DMS153 (cell line): Measurements from ENCODE around the gene PAQR5.
"Not testable (repeated sequence)": the region's sequence is repeated elsewhere in the genome, so short reads cannot be mapped to it uniquely, and the experiment has no call there.

Experiments
- DNase-seq: peaks from one replicate; lab custom pipeline; 2025; lab: John Stamatoyannopoulos, UW

The PAQR5 gene, protein sequence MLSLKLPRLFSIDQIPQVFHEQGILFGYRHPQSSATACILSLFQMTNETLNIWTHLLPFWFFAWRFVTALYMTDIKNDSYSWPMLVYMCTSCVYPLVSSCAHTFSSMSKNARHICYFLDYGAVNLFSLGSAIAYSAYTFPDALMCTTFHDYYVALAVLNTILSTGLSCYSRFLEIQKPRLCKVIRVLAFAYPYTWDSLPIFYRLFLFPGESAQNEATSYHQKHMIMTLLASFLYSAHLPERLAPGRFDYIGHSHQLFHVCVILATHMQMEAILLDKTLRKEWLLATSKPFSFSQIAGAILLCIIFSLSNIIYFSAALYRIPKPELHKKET

DNA sequence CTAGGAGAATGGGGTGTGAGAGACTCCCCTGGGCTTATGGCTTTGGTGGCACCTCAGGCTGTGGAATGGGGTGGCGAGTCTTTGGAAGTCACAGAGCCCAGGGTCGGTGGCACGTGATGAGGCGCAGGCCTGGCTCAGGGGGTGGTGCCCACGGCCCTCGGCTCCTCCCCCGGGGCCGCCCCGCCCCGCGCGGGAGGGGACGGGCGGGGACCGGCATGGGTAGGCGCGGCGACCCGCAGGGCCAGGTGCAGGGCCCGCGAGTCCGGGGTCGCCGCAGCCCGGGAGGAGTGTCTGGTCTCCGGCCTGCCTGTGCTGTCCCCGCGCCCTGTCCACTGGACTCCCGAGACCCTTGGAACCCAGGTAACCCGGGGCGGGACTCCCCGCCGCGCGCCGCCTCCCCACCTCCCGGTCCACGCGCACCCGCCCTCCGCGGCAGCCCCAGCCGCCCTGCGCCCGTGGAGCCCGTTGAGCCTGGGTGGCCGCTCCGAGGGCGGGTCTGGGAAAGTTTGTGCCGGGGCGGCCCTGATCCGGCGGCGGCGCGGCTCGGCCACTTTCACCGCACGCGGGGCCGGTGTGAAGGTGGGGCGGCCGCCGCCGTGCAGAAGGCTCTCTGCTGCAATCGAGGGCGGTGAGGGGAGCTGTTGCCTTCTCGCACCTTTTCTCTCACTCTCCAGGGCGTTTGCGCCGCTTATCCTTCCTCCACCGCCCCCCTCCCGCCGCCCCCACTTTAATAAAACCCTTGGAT lies at the start of gene PAQR5:
PAQR5 (plus strand) TSS at position 216 of the 745 bp plus-strand sequence. CDS start 61,169 bp downstream, outside the sequence.
- no peak for DNase-seq

DNA sequence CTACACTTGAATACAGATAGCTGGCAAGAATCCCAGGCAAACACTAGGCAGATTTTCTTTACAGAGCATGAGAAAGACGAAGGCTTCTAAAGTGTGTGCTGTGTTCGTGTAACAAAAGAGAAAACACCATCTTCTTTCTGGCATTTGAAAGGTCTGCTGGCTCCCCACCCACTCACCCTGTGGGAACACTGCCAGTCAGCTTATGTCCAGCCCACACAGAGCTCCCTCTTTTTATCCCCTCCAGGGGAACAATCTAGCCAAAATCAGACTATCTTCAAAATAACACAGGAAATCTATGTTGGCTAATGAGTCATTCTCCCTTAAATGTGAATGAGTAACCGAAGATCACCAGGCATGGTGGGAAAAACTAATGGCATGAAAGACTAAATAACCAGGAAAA lies 45.6 kb upstream of the PAQR5 start:
- DNase-seq = no peak

DNA sequence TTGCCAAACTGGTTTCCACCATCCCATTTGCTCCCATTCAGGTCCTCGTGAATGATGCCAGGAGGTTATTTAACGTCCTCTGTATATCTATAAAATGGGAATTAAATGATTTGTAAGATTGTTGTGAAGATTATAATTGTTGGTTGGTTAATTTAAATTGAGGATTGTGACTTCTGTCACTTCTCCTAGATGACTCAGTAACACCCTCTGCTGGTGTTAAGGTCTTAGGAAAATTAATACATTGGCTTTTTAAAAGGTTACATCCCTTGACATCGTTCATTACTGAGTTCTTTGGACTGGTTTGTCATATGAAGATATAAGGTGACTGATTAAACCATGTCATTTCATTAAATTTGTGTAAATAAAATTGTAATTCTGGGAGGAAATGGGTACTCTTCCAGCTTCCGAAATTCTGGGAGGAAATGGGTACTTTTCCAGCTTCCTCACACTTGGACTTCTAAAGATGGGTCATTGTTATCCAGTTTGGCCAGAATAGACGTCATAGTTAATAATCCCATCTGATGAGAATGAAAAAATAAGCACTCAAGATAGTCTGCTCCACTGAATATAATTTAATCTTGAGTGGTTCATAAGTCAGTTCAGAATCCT lies 33.3 kb upstream of the PAQR5 start:
- DNase-seq = no peak

DNA sequence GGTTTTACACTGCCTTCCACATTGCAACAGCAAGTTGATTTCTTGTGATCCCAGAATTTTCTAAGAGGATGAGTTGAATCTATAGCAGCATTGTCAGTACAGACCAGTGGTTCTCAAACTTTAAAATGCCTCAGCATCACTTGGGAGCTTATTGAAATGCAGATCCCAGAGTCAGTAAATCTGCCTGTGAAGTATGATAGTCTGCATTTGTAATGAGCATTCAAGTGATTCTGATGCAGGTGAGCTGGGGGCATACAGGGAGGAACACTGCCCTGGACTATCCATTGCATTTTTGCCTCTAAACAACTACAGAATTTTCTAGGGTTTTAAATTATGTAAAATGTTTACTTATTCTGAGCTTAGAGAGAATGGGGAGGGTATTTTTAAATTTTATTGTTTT lies 27.5 kb upstream of the PAQR5 start:
- DNase-seq = no peak

DNA sequence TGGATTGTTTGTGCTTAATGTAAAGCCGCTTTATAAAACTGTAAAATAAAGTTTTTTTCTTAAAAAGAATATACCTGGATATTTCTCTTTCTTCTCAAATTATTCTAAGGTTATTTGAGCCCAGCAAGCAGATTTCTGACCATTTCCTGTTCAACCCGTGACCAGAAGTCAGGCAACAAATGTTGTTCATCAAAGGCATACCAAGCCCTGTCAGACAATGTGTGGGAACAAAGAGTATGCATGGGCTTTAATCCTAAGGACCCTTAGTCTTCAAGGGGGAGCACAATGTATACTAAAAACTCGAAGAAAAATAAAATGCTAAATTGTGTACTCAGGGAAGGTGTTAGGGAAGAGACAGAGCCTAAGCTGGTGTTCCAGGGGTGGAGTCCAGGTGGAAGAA lies 26.6 kb upstream of the PAQR5 start:
- DNase-seq = no peak

DNA sequence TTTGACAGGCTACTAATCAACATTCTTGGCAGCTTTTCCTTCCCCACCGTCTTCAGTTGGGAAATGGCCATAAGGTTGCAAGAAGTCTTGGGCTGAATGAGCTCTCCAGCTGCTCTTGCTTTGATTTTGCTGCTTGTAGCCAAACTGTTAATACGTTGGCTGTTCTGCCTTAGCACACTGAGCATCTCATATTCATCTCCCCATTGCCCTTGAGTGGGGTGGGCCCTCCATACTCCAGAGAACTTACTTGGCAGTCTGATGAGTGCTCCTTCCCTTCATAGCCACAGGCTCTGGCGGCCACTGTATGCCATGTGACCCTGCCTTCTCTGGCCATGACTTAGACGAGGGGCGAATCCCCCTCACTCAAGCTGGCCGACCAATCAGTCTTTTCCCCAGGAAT lies 25.8 kb upstream of the PAQR5 start:
- DNase-seq = no peak

DNA sequence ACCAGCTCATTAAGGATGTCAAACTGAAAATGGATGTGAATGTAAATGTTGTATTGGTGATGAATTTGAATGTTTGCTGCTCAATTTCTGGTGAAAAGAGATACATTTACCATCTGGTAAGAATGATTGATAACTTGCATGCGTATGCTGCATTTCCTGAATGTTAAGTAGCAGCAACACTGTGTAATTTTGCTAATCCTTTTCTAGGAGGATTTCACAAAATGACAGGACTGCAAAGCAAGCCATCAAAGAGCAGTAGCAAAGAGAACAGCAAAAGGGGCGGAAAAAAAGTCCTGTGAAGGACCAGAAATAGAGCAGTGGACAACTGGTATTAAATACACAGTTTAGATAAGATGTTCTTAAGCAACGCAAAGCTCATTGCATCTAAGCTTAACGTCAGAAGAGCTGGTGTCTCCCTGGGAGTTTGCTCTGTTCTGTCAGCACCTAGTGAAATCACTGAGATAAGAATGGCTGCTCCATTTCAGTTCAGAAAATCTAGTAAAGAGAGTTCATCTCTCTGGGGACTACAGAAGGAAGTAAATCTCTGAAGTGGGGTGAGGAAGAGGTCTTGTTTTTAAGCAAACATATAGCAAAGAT lies 23.5 kb upstream of the PAQR5 start:
- DNase-seq = no peak

DNA sequence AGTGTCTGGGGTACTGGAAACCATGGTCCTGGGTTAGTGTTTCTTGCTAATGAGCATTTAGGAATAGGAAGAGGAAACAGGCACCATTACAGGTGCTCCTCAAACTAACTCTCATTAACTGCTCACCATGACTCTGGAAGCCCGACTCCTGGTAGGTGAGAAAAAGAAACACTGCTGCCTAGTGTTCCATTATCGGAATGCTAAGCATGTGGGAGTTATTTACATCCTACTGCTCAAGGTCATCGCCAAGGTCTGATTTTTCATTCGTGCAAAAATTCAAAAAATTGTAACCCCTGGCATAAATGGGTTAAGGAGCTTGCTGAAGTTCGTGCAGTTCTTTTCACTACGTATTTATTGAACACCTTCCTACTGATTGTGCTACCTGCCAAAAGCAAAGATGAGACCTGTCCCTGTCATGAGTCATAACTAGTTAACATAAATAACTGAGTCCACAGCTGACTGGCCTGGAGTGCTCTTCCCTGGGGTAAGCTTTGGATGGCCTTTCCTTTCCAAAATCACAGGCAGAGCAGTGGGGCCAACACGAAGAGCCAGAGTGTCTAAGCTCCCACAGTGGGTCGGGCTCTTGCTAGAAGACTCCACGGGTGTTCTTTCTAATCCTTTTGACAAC lies 22.7 kb upstream of the PAQR5 start:
- DNase-seq = no peak

DNA sequence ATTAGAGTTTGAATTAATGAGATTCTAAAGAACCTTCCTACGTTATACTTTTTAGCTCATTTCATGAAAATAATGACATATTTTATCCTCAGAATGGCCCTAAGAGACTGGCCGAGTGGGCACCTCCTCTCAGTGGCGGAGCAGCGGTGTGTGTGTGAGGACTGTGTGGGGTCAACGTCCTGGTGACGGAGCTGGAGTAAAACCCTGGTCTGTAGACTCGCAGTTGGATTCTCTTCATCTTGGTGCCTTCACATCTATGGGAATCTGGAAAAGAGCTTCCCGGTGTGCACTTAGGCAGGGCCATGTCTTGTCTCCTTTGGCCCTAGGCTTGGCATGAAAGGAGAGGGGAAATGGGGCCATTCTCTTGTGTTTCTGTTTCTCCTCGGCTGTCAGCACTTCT lies 21.4 kb upstream of the PAQR5 start:
- no peak for DNase-seq

DNA sequence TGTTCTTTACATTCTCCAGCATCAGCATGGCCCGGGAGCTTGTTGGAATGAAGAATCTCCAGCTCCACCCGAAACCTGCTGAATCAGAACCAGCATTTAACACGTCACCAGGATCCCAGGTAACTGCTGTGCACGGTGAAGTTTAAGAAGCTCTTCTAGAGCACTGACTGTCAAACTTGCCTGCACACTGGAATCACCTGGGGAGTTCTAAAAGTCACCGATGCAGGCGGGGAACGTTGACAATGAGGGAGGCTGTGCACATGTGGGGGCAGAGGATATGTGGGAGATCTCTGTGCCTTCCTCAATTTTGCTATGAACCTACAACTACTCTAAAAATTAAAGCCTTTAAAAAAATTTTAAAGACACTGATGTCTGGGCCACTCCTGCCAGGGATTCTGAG lies 19.1 kb upstream of the PAQR5 start:
- no peak for DNase-seq

DNA sequence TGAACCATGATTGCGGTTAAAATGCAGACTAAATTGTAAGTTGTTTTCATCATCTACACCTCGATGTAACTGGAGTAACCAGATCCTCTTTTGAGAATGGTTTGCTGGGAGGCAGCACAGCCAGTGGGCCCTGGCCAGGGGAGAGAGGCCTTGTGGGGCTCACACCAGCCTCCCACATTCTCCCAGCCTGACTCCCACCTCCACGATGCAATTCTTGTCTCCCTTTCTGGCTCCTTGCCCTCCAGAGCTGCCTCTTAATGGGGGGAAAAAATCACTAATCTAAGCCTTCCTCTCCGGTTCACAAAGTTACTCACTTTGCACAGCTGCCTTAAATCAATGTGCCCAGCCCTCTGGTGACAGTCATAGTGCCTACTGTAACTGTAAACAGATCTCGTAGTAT lies 17.9 kb upstream of the PAQR5 start:
- DNase-seq = no peak

DNA sequence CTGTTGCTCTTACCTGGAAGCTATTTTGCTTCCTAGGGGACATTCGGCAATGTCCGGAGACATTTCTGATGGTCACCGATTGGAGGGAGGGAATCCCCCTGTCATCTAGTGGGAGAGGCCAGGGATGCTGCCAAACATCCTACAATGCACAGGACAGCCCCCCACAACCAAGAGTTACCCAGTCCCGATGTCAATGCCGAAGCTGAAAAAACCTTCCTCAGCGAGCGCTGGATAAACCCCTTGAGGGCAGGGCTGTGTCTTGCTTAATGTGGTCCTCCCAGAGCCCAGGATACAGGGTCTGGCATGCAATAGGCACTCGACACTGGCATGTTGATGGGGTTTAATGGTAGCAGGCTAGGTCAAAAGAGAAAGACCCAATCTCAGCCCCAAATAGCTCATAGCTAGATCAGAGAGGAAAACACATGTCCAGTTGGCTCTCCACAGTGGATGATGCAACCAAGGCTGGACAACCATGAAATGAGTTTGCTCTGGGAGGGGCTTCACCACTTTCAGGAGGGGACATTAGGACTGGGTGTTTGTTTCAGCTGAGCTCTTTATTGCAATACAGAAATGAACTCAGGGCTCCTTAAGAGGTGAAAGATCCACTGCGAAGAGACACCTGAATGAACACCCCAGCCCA lies 16.5 kb upstream of the PAQR5 start:
- DNase-seq = no peak

DNA sequence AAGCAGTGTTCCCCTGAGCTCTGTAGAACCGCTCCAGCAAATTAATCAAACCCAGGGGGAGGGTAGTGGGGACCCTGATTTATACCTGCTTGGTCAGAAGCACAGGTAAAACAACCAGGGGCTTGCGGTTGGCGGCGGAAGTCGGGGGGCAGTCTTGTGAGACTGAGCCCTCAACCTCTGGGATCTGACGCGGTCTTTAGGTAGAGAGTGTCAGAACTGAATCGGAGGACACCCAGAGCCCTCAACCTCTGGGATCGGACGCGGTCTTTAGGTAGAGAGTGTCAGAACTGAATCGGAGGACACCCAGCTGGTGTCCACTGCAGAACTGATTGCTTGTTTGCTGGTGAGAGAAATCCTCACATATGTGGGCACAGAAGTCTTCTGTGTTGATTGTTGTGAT lies 12.9 kb upstream of the PAQR5 start:
- no peak for DNase-seq

DNA sequence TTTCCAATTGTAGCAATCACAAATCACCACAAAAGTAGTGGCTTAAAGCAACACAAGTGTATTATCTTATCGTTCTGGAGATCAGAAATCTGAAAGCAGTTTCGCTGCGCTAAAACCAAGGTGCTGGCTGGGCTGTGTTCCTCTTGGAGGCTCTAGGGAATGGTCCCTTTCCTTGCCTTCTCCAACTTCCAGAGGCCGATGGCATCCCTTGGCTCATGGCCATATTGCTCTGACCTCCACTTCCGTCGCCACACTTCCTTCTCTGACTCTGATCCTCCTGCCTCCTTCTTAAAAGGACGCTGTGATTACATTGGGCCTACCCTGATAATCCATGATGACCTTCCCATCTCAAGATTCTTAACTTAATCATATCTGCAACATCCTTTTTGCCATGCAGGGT lies 10.7 kb upstream of the PAQR5 start:
- DNase-seq = no peak

DNA sequence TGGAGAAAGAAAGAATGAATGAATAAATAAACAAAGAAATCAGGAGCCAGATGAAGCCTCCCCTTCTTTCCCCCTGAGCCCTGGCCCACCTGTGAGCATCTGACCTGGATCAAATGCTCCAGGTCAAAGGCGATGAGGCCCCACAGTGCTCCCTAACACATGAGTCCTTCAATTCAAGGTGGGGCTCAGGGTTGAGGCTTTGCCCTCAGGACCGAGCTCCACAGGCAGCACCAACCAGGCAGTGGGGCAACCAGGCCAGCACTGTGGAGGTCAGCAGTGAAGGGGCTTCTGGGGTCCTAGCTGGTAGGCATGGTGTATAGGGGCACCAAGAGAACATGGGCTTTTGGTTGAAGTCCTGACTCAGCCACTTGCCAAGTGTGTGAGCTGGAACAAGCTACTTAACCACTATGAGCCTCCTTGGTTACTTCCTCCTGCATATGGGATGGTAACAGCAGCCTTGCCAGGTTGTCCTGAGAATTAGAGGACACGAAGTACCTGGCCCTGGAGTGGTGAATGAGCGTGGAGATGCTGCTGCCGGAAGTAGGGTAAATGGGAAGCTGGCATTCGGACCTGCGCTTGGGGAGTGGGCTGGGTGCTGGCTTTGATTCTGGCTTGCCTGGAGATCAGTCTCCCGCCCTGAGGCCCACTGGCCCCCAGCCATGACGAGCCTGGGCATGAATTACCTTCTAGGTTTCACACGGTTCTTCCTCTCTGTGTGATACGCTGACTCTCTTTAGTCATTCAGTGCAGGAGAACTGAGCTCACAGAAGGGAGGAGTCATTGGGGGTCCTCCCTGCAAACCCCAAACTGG lies 10.0 kb upstream of the PAQR5 start:
- no peak for DNase-seq

DNA sequence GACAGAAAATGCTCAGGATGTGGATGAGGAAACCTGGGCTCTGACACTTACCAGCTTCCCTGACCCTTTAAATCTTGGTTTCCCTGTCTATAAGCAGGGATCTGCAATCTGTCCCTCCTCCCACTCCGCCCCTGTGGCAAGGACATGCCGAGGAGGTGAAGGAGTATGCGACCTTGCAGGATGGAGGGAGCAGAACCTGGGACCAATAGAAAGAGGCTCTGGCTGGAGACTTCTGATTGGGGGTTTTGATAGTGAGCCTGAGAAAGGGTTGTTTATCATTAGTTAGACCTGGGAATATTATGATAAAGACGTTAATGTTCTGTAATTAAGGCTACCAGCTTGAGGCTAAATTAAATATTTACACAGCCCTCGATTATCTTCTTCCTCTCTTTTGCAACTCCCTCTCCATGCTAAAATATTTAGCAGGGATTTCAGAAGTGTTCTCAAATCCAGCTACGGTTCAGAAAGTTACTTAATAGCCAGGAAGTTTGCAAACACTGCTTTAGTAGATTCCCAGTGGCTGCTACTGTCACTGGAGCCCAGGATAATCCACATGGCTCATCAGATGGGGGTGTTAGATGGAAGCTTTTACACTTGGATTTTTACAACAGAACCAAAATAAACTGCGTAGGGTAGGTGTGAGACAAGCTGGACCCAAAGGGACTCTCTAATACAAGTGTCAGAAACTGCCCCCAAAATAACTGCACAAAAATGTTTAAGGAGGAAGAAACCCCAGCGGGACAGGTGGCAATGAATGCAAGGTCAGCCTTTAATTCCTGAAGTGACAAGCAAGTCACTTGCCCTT lies 9.2 kb upstream of the PAQR5 start:
- no peak for DNase-seq

DNA sequence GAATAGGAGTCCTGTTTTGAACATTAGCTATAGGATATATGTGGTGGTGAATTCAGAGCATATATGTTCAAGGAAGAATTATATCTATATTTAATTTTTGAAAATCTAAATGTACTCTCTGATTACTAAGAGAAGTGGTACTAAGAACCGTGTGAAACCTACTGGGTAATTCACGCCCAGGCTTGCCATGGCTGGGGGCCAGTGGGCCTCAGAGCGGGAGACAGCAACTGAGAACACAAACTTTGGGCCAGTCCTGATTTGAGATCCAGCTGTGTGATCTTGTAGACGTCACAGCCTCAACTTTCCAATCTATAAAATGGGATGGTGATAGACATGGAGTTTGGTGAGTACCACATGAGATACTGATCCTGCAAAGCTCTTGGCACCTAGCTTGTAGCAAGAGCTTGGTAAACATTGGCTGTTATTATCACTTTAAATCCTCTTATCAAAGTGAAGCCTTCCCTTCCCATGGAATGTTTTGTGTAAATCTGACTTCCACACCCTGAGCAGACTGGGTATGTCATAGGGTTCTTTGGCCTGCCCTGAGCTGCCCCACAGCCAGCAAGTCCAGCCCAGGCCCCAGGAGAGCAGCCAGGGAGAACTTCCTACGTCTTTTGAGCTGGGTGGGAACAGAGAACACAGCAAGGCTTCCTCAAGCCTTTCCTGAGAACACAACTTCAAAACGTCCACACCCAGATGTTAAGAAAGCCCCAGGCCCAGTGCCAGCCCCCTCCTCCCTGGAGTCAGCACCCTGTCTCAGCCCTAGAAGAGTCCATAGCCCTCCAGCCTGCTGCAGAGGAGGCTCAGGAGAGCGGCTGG lies 8.2 kb upstream of the PAQR5 start:
- DNase-seq = no peak

DNA sequence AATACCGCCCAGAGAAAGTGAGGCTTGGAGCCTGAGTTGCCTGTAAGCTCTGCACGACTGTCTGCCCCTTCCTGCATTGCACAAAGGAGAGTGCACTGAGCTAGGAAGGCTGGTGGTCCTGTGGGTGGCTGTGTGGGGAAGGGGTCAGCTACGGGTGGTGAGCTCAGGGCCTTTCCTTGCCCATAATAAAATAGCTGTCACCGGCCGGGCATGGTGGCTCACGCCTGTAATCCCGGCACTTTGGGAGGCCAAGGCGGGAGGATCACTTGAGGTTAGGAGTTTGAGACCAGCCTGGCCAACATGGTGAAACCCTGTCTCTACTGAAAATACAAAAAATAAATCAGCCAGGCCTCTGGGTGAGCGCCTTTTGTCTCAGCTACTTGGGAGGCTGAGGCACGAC lies 7.1 kb upstream of the PAQR5 start:
- not testable (repeated sequence) for DNase-seq

DNA sequence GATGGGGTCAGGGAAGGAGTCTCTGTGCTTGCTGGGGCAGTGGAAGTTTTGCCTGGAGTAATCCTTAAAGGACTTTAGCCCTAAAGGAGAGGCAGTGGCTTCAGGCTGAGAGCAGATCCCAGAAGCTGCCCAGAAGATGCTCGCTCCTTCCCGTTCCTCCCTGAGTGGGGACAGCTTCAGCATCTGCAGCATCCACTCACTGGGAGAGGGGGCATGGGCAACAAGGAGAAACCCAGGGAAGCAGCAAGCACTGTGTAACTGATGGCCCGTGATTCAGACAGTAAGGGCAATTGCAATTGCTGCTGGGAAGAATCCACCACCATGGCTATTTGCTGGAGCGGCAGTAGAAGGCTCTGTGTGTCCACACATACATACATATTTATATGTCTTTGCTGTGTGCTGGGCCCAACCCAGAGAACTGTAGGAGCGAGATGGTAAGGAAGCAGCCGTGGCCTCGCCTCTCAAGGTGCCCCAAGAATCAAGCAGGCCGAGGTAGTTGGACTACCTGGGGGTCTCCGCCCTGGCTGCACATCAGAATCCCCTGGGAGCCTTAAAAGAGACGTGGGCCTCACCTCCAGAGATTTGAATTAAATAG lies 5.8 kb upstream of the PAQR5 start:
- DNase-seq = no peak
